NCI-H2107 treated with DMSO at 0.1 percent for 48 hours (cell line): ENCODE results near the gene GAS2.

ENCODE experiments used
- DNase-seq: peaks from one replicate; lab custom pipeline; 2025; ENCODE audit not compliant: unreplicated experiment; lab: John Stamatoyannopoulos, UW

The GAS2 gene

GRCh38 chr11:22786475-22786874, 120.1 kb downstream of the GAS2 start:
- no peak for DNase-seq

- no peak for DNase-seq
Measured at GRCh38 chr11:22787055-22787454, 120.6 kb downstream of the GAS2 start.

- peak; percentile 76 for DNase-seq
Measured at GRCh38 chr11:22787551-22788162, 121.2 kb downstream of the GAS2 start.

GRCh38 chr11:22792497-22792896, 126.1 kb downstream of the GAS2 start:
- no peak for DNase-seq

- DNase-seq = no peak
Measured at GRCh38 chr11:22795914-22796313, 129.5 kb downstream of the GAS2 start.

- no peak for DNase-seq
Measured at GRCh38 chr11:22797047-22797446, 130.6 kb downstream of the GAS2 start.

- DNase-seq = no peak
Measured at GRCh38 chr11:22798901-22799300, 132.5 kb downstream of the GAS2 start.

GRCh38 chr11:22800482-22800881, 134.1 kb downstream of the GAS2 start:
- no peak for DNase-seq

GRCh38 chr11:22802861-22803260, 136.4 kb downstream of the GAS2 start:
- DNase-seq = no peak

- no peak for DNase-seq
Measured at GRCh38 chr11:22807391-22807790, 141.0 kb downstream of the GAS2 start.

GRCh38 chr11:22807855-22808570, 141.6 kb downstream of the GAS2 start:
- DNase-seq = no peak

- DNase-seq = no peak
Measured at GRCh38 chr11:22808571-22809197, 142.3 kb downstream of the GAS2 start.

- no peak for DNase-seq
Measured at GRCh38 chr11:22809893-22810292, 143.5 kb downstream of the GAS2 start.

GRCh38 chr11:22822203-22822602, 155.8 kb downstream of the GAS2 start:
- DNase-seq = no peak

GRCh38 chr11:22828373-22828772, 162.0 kb downstream of the GAS2 start:
- DNase-seq = peak; percentile 7

- peak; percentile 90 for DNase-seq
Measured at GRCh38 chr11:22829231-22830081, 163.0 kb downstream of the GAS2 start, which contains the start of gene SVIP. Gene SVIP, minus strand, starts transcription at chr11:22829801. Its CDS starts 53 bp downstream, at chr11:22829748.

- no peak for DNase-seq
Measured at GRCh38 chr11:22830082-22830414, 163.6 kb downstream of the GAS2 start.

- no peak for DNase-seq
Measured at GRCh38 chr11:22832315-22833015, 166.1 kb downstream of the GAS2 start.

- DNase-seq = no peak
Measured at GRCh38 chr11:22846726-22847125, 180.3 kb downstream of the GAS2 start.

- no peak for DNase-seq
Measured at GRCh38 chr11:22851477-22851876, 185.1 kb downstream of the GAS2 start.

GRCh38 chr11:22859756-22860155, 193.3 kb downstream of the GAS2 start:
- no peak for DNase-seq
